A673 (cell line): Measurements from ENCODE around the gene PRKACG.

Experiments
- CTCF ChIP-seq: fragments of 300-800, 200-600 bp; sonication (generic); conservative IDR thresholded peaks from 2 replicates; pipeline ENCODE4 v1.5.1; 2017; ENCODE audit warnings: low read depth, mild to moderate bottlenecking, antibody characterized with exemption, low read length, moderate library complexity, mixed read lengths
- EZH2 ChIP-seq: fragments of 200-600 bp; sonication (generic); IDR thresholded peaks from 2 replicates; pipeline ENCODE4 v1.6.1; 2017; ENCODE audit warnings: borderline replicate concordance, low read depth, mild to moderate bottlenecking, mixed read lengths, antibody characterized with exemption, low read length; ENCODE audit not compliant: poor library complexity, severe bottlenecking

DNA sequence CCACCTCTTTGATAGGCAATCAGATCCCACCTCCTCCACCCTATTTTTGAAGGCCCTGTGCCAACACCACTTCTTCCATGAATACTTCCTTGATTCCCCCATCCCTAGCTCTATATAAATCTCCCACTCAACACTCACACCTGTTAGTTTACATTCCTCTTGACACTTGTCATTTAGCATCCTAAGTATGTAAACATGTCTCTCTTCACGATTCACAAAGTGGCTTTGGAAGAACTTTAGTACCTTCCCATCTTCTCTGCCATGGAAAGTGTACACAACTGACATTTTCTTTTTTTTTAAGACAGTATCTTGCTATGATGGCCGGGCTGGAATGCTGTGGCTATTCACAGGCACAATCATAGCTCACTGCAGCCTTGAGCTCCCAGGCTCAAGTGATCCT, 20.2 kb upstream of the PRKACG start:
- TF ChIP-seq CTCF (no peak), EZH2 (no peak)
